Measurements from ENCODE around the gene CUX1. TPM values are rescaled to one million over a fixed set of nuclear protein-coding genes. Genes with fewer than 3 reads are reported as not detected.

The CUX1 gene
- total and polyA plus RNA-seq, 10 of the 15 experiments (the other 5 are each of a cell fraction or from before 2014, with no cell fraction given): 6.1 to 48.6 (median 25.9) TPM

DNA sequence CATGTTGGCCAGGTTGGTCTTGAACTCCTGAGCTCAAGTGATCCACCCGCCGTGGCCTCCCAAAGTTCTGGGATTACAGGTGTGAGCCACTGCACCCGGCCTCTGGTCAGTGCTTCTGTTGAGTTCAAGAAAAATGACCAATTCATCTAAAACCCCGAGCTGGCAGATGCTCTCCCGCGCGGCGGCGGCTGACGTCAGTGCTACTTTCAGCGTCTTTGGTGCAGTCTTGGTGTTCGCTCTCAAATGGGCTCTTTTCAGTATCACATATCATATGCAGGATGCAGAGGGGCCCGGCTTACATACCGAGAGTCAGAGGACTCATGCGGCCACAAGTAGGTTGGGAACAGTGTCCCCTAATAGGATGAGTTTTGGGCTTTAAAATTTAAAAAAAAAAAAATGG, 125.9 kb downstream of the CUX1 start:
- SMC1A ChIA-PET (ENCODE audit: uncharacterized antibody, unreplicated experiment): no interaction called here
- Histone ChIP-seq H4K20me1 (ENCODE audit: control insufficient read depth, insufficient read depth) (no peaks in the 10 kb centered on the region), H3K4me1 (ENCODE audit: control insufficient read depth, insufficient read depth, low read length) (peaks cover 35% of the 10 kb centered on the region), H3K36me3 (ENCODE audit: control insufficient read depth in 2 of 2, insufficient read depth in 2 of 2, low read length in 1 of 2) (peaks cover 0 to 1% of the 10 kb centered on the region in 2 experiments; a peak in 1 of 4 replicates), H3K79me2 (ENCODE audit: control insufficient read depth, insufficient read depth, low read length) (peaks cover 4% of the 10 kb centered on the region; the same call in 1 of the 2 replicates), H3K4me3 (no peak overlapping the region), H3K27me3 (replicated peaks in 1 of 2; ENCODE audit: control insufficient read depth in 2 of 2, insufficient read depth in 2 of 2, low read length in 1 of 2) (no peaks in the 10 kb centered on the region), H2AFZ (ENCODE audit: control insufficient read depth, low read depth, low read length) (no peak overlapping the region), H3K4me2 (ENCODE audit: control insufficient read depth, insufficient read depth) (no peak overlapping the region), H3K27ac (ENCODE audit: control insufficient read depth, insufficient read depth) (no peak overlapping the region), H3K9ac (ENCODE audit: control insufficient read depth, insufficient read depth, low read length) (no peak overlapping the region), H3K9me3 (replicated peaks; ENCODE audit: control insufficient read depth, insufficient read depth, low read length) (no peaks in the 10 kb centered on the region; the same call in 2 of the 3 replicates)
- no peak for ATAC-seq
- no peak for FAIRE-seq
- intact Hi-C loops (cut with micrococcal nuclease; ENCODE audit: unreplicated experiment) (no loop called here), in situ Hi-C loops (cut with MboI) (no loop called here)
- no TSS peak for BruUV-seq (replicated peaks)
- 98% methylated on average over 15 of the region's 15 CpGs for WGBS (ENCODE audit: insufficient coverage, insufficient replicate concordance, low lambda C conversion rate, missing lambda C conversion rate)
- DNase-seq (ENCODE audit: low read depth, low spot score): no peak
- POLR2A ChIA-PET: no interaction called here
- RAD21 ChIA-PET (ENCODE audit: unreplicated experiment): no interaction called here
- CTCF ChIA-PET: no interaction called here
- TF ChIP-seq ELK1 (IDR thresholded peaks at IDR 0.05; ENCODE audit: low read depth, low read length): no peak
- TF ChIP-seq SRF (IDR thresholded peaks at IDR 0.05; ENCODE audit: low read depth in 2 of 2, low read length in 2 of 2): no peak
- no peak for TF ChIP-seq MTA3 (IDR thresholded peaks at IDR 0.05; ENCODE audit: borderline replicate concordance, low read length)
- no peak for TF ChIP-seq RB1 (IDR thresholded peaks at IDR 0.05; ENCODE audit: borderline replicate concordance)
- TF ChIP-seq MYB (IDR thresholded peaks at IDR 0.05; ENCODE audit: borderline replicate concordance, low read depth, low read length): no peak
- no peak for TF ChIP-seq IRF4 (IDR thresholded peaks at IDR 0.05; ENCODE audit: low read depth, low read length)
- no peak for TF ChIP-seq ETV6 (conservative IDR thresholded peaks at IDR 0.05 in 1 of 2, IDR thresholded peaks at IDR 0.05 in 1 of 2; ENCODE audit: borderline replicate concordance in 1 of 2, low read depth in 1 of 2)
- no peak for TF ChIP-seq ZNF207 (IDR thresholded peaks at IDR 0.05; ENCODE audit: borderline replicate concordance)
- no peak for TF ChIP-seq POLR2A (IDR thresholded peaks at IDR 0.05; ENCODE audit: low read depth, low read length)
- no peak for TF ChIP-seq KLF5 (IDR thresholded peaks at IDR 0.05; ENCODE audit: partially characterized antibody)
- no peak for TF ChIP-seq POLR2AphosphoS2 (IDR thresholded peaks at IDR 0.05; ENCODE audit: low read depth, low read length)
- no peak for TF ChIP-seq RFX5 (IDR thresholded peaks at IDR 0.05; ENCODE audit: low read depth, low read length)
- no peak for TF ChIP-seq CHD2 (IDR thresholded peaks at IDR 0.05; ENCODE audit: borderline replicate concordance, low read depth, low read length)
- no peak for TF ChIP-seq SREBF1 (IDR thresholded peaks at IDR 0.05; ENCODE audit: low read length)
- TF ChIP-seq CHD4 (IDR thresholded peaks at IDR 0.05): no peak
- TF ChIP-seq NR2F1 (conservative IDR thresholded peaks at IDR 0.05): no peak
- no peak for TF ChIP-seq RUNX3 (IDR thresholded peaks at IDR 0.05; ENCODE audit: low read length)
